ENCODE measurements around the gene ELL. TPM values are rescaled to one million over a fixed set of nuclear protein-coding genes. Genes with fewer than 3 reads are reported as not detected.

The ELL gene
- total and polyA plus RNA-seq, 8 donors: 4.1 to 88.7 (median 11.2) TPM

- Histone ChIP-seq H3K27me3 (no peaks in the 10 kb centered on the region), H3K36me3 (no peaks in the 10 kb centered on the region), H3K4me1 (peaks cover 27 to 97% (median 73%) of the 10 kb centered on the region in 4 donors), H3K27ac (peak overlapping the region; percentile 35 to 84 (median 63)), H3K4me3 (no peak overlapping the region), H3K9me3 (no peaks in the 10 kb centered on the region)
- no peak for TF ChIP-seq POLR2A (IDR thresholded peaks at IDR 0.05)
- peak in 2 of 3 donors; percentile 47 to 64 for TF ChIP-seq POLR2AphosphoS5 (IDR thresholded peaks at IDR 0.05)
- WGBS, 5 donors: 28 to 34% (median 31%) methylated on average over 17 of the region's 17 CpGs
- intact Hi-C loops (cut with DNase I; ENCODE audit: low total_unique reads): loop anchor here (5.0 kb wide), 1 partner anchor 33 kb away; no protein-coding TSS in a partner anchor
- DNase-seq: peak; percentile 71 to 90
These were observed 6.8 kb downstream of the ELL start for GRCh38 chr19:18514800-18515682.

GRCh38 chr19:18513868-18514267 lies 8.0 kb downstream of the ELL start:
- Histone ChIP-seq H3K27ac (peak overlapping the region in 3 of 5 donors; percentile 58 to 84 (median 69)), H3K4me3 (no peak overlapping the region), H3K36me3 (no peaks in the 10 kb centered on the region), H3K27me3 (no peaks in the 10 kb centered on the region), H3K4me1 (peaks cover 25 to 97% (median 73%) of the 10 kb centered on the region in 4 donors), H3K9me3 (no peaks in the 10 kb centered on the region)
- intact Hi-C loops (cut with DNase I; ENCODE audit: low total_unique reads): no loop called here
- TF ChIP-seq CTCF (IDR thresholded peaks at IDR 0.05) (no peak), POLR2AphosphoS5 (IDR thresholded peaks at IDR 0.05) (no peak), EP300 (IDR thresholded peaks at IDR 0.05) (no peak), POLR2A (IDR thresholded peaks at IDR 0.05) (no peak)
- DNase-seq: no peak
- WGBS, 5 donors: 64 to 74% (median 68%) methylated on average over 11 of the region's 11 CpGs

GRCh38 chr19:18510216-18510615 lies 11.7 kb downstream of the ELL start:
- Histone ChIP-seq H3K27ac (peak overlapping the region in 1 of 5 donors; percentile 18), H3K4me3 (no peak overlapping the region), H3K27me3 (no peaks in the 10 kb centered on the region), H3K9me3 (no peaks in the 10 kb centered on the region), H3K36me3 (no peaks in the 10 kb centered on the region), H3K4me1 (peaks cover 45 to 97% (median 83%) of the 10 kb centered on the region in 4 donors)
- TF ChIP-seq CTCF (IDR thresholded peaks at IDR 0.05) (no peak), POLR2A (IDR thresholded peaks at IDR 0.05) (no peak), EP300 (IDR thresholded peaks at IDR 0.05) (no peak), POLR2AphosphoS5 (IDR thresholded peaks at IDR 0.05) (no peak)
- 89 to 96% (median 93%) methylated on average over 7 to 8 of the region's 8 CpGs for WGBS, 5 donors
- no peak for DNase-seq
- intact Hi-C loops (cut with DNase I; ENCODE audit: low total_unique reads): no loop called here

- Histone ChIP-seq H3K4me1 (peaks cover 55 to 97% (median 83%) of the 10 kb centered on the region in 4 donors), H3K27ac (peak overlapping the region in 2 of 5 donors; percentile 54 to 70), H3K27me3 (no peaks in the 10 kb centered on the region), H3K36me3 (no peaks in the 10 kb centered on the region), H3K4me3 (no peak overlapping the region), H3K9me3 (no peaks in the 10 kb centered on the region)
- intact Hi-C loops (cut with DNase I; ENCODE audit: low total_unique reads): no loop called here
- WGBS, 5 donors: 74 to 98% (median 94%) methylated on average over 5 to 7 of the region's 7 CpGs
- DNase-seq: no peak
- TF ChIP-seq POLR2A (IDR thresholded peaks at IDR 0.05): no peak
- no peak for TF ChIP-seq CTCF (IDR thresholded peaks at IDR 0.05)
These were observed 13.3 kb downstream of the ELL start for GRCh38 chr19:18508585-18508984.
